Measurements from ENCODE around the gene RHCG.
"Not testable (repeated sequence)": the region's sequence is repeated elsewhere in the genome, so short reads cannot be mapped to it uniquely, and the experiment has no call there.

Gene RHCG

GRCh38 chr15:89475661-89476060 lies 20.7 kb downstream of the RHCG start:
- no peak for DNase-seq

- peak; percentile 47 for DNase-seq
Observed at GRCh38 chr15:89472785-89473256, 23.6 kb downstream of the RHCG start.

DNA sequence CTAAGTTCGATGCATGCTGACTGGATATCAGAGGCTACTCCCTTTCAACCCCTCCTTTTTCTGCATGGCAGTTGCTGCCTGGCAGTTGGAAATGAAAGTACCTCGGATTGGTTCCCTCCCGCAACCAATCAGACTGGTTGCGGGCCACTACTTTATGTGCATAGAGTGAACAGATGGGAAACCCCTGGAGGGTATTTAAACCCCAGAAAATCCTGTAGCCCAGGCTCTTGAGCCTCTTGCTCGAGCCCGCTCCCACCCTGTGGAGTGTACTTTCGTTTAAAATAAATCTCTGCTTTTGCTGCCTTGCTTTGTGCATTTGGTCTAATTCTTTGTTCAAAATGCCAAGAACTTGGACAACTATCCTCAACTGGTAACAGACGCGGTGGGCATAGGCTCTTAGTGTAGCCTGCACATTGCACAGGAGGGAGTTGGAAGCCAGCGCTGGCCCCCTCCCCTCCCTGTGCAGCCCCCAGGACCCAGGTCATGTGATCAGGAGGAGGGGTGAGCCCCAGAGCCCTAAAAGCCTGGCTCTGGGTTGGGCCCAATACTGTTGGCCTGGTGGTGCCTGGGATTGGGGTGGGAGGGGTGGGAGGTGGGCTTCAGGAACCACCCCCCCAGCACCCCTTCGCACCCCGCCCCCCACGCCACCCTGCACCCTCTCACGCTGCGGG lies 26.8 kb downstream of the RHCG start:
- DNase-seq = no peak

DNA sequence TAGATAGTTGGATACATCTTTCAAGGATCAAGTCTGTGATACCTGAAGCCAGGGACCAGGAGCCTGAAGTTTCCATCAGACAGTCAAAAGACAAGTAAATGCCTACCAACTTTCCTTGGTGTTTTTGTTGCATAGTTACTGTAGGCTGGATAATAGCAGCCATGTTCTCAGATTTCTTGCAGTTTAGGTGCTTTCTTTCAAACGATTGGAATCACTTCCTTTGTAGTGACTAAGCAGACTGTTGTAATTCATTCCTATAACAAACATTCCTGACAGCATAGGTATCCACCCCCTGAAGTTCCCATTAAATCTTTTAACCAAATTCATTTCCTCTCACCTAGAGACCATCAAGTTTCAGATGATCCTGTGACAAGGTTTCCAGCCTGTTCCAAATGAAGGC lies 27.6 kb downstream of the RHCG start:
- not testable (repeated sequence) for DNase-seq

DNA sequence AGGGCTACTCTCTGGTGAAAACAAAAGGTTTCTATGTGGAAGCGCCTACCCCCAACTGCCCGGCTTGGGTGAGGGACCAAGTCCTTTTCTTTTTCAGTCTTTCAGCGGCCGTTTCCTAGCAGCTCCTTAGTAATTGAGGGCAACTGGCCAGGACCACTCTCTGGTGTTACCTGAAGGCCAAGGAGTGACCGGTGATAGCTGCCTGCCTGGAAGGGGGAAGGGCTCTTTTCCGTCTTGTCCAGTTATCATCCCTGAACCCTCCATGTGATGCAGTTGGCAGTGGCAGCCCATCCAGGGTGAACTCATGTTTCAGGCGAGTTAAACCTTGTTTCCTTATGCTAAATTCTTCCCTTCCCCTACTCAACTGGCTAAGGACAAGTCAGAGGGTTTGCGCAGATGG lies 33.3 kb downstream of the RHCG start:
- DNase-seq = no peak

DNA sequence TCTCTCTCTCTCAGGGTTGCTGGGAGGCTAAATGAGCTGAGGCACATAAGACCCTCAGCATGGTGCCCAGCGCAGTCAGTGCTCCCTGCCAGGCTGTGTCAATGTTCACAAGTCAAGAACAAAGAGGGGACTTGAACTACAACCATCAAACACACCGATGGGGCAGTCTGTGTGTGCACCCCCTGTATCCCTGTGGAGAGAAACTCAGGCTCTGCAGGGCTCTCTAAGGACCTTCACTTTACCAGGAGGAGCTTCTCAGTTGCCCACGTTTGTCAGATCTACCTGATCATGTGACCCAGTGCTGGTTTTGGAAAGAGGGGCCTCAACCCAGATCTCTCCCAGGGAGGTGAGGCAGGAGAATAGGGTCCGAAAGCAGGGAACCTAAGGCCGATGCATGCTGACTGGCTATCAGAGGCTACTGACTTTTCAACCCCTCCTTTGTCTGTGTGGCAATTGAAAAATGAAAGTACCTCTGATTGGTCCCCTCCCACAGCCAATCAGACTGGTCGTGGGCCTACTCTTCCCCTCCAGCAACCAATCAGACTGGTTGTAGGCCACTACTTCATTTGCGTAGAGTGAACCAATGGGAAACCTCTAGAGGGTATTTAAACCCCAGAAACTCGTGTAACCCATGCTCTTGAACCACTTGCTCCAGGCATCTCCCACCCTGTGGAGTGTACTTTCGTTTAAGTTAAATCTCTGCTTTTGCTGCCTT lies 34.0 kb downstream of the RHCG start:
- no peak for DNase-seq

GRCh38 chr15:89461386-89461785 lies 35.0 kb downstream of the RHCG start:
- no peak for DNase-seq

GRCh38 chr15:89460048-89460447 lies 36.3 kb downstream of the RHCG start:
- no peak for DNase-seq

DNA sequence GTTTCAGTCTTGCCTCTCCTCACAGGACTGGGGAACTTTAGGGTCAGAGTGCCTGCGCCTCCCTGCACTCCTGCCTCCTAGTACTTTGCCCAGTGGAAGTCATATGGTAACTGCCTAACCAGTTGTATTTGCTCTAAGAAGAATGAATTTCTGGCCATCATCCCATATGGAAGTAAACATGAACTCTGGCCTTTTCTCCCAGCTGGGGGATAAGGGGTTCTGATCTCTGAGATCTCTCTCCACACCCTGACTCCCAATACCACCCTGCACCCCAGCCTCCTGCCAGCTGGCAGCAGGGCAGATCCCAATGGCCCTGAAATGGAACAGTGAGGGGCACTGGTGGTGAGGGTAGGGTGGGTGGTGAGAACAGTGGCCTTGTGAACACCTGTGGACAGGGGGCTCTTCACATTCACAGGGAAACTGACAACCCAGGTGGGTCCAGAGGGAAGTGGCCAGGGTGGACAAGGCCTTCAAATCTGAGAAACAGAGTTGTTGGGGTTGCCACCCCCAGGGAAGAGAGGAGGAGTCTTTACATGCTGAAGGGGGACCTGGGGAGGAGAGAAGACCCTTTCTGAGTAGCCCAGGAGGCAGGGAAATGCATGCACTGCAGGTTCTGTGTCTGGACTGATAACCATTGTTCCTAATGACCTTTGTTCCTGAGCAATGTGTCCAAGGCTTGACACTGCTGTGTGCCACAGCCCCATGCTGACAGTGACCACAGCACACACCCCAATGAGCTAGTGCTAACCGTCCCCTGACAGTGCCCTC lies 36.9 kb downstream of the RHCG start:
- DNase-seq = no peak

- DNase-seq = no peak
Observed at GRCh38 chr15:89458440-89458839, 37.9 kb downstream of the RHCG start.

GRCh38 chr15:89457086-89457485 lies 39.3 kb downstream of the RHCG start:
- DNase-seq = no peak

GRCh38 chr15:89455535-89455934 lies 40.8 kb downstream of the RHCG start:
- no peak for DNase-seq

- no peak for DNase-seq
Observed at GRCh38 chr15:89452330-89452836, 44.0 kb downstream of the RHCG start.

DNA sequence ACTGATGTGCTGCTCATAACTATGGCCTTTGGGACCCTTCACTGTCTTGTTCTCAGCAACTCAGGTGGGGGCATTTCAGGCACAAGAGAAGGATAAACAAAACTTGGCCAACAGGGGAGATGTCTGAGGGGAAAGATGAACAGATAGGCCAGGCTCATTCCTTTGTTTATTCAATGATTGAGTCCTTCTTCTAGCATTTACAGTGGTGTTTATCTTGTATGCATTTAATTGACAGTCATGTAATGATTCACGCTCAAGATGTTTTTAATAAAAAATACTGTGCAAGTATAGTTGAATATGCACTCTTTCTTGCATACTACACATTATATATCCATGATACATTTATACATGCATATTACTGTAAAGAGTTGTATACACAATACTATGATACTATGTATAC lies 44.5 kb downstream of the RHCG start:
- no peak for DNase-seq

- DNase-seq = no peak
Observed at GRCh38 chr15:89450076-89451006, 46.0 kb downstream of the RHCG start.

- no peak for DNase-seq
Observed at GRCh38 chr15:89448825-89449224, 47.6 kb downstream of the RHCG start.

DNA sequence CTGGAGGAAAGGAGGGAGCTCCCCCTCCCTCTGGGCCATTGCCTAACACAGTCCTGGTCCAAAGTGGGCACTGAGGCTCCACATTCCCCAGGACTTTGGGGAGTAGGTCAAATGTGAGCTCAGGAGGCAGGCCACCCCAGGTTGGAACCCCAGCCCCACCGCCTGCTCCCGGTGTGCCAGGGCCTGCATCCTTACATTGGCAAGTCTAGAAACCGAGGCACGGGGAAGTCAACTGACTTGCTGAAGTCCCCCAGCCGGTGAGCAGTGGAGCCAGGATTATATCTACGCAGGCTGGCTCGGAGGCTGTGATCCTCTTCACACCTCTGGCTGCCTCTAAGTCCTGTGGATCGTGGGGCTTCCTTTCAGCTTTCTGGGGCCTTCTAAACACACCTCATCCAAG lies 48.7 kb downstream of the RHCG start:
- no peak for DNase-seq

GRCh38 chr15:89446255-89446891 lies 50.0 kb downstream of the RHCG start:
- DNase-seq = no peak

DNA sequence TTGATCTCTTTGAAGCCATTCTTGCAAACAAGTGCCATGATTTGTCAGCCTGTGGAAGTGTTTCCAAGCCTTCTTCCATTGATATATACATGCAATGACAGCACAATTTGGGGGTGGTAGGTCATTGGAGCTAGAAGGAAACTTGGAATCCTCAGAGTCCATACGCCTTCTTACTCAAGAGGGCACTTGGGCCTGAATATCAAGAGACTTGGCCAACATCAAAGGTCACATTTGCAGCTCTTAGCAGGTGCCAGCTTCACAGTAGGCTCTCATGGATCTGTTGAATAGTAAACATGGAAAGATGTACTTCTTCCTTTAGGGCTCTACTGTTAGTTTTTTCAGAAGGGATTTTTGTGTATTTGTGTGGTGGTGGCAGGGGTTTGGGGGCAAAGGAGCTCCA lies 50.9 kb downstream of the RHCG start:
- DNase-seq = no peak

GRCh38 chr15:89444241-89445225 lies 51.9 kb downstream of the RHCG start:
- DNase-seq = no peak

DNA sequence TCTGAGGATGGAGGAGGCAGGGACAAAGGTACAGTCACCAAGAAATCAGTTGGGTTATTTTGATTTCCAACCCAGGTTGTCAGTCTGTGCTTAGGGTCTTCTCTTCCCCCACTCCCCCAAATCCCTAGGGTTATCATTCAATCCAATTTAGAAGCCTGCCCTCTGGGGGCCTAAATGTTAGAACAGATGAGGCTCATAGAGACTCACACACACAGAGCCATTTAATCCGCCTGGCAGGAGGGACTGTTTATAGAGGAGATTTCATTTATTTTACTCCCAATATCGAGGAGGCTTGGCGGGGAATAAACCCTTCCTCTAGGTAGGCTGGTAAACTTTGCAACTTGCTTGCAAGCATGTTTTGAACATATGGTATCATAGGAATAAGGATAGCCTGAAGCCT lies 52.8 kb downstream of the RHCG start:
- DNase-seq = no peak
